Caco-2 (cell line): ENCODE results near the gene TMPRSS15. TPM values are rescaled to one million over a fixed set of nuclear protein-coding genes. Genes with fewer than 3 reads are reported as not detected.

Source experiments
- BruUV-seq: library from RNA; stranded (reverse); fragments of 400-500 nt; replicated peaks from 2 replicates; lab custom pipeline; 2021; lab: Mats Ljungman, UMichigan
- CTCF ChIA-PET: fragments of 300-600 bp; sonication (Branson Sonifier 250); formaldehyde crosslinking; loops from one replicate; lab custom pipeline; 2022; ENCODE audit warnings: antibody characterized with exemption; lab: Charles Lee
- POLR2A ChIA-PET: fragments of 300-600 bp; sonication (Branson Sonifier 250); formaldehyde crosslinking; loops from one replicate; lab custom pipeline; 2022; ENCODE audit warnings: antibody characterized with exemption; lab: Charles Lee
- DNase-seq, 2 experiments: peaks; one replicate each; pipeline versions ENCODE4 v3.0.0 to v3.0.0-alpha.2; 2020 to 2022
- H3K27me3 ChIP-seq: replicated peaks from 2 replicates; pipeline ENCODE4 v1.6.0; 2011; ENCODE audit warnings: low read length; ENCODE audit not compliant: control insufficient read depth, insufficient read depth
- H3K36me3 ChIP-seq: 2 replicates; pipeline ENCODE4 v1.5.1; 2011; ENCODE audit warnings: low read length; ENCODE audit not compliant: control insufficient read depth, insufficient read depth
- H3K4me1 ChIP-seq: fragments of 250-450 bp; sonication (Bioruptor Pico); 2 replicates; pipeline ENCODE4 v1.5.1; 2020; ENCODE audit warnings: mild to moderate bottlenecking
- H3K4me3 ChIP-seq: 2 replicates; pipeline ENCODE4 v1.5.1; 2011; ENCODE audit warnings: low read depth, mild to moderate bottlenecking, control low read depth, low read length
- H3K9me3 ChIP-seq: fragments of 250-450 bp; sonication (Bioruptor Pico); 2 replicates; pipeline ENCODE4 v1.5.1; 2020; ENCODE audit warnings: mild to moderate bottlenecking, moderate library complexity
- H3K27ac Mint-ChIP-seq: one replicate; pipeline ENCODE4 v1.8.0; 2022; ENCODE audit warnings: mixed read lengths; ENCODE audit not compliant: unreplicated experiment
- H3K27me3 Mint-ChIP-seq: one replicate; pipeline ENCODE4 v1.8.0; 2022; ENCODE audit warnings: mixed read lengths; ENCODE audit not compliant: insufficient read depth, unreplicated experiment
- H3K36me3 Mint-ChIP-seq: one replicate; pipeline ENCODE4 v1.8.0; 2022; ENCODE audit warnings: mild to moderate bottlenecking, mixed read lengths; ENCODE audit not compliant: insufficient read depth, unreplicated experiment
- H3K4me1 Mint-ChIP-seq: one replicate; pipeline ENCODE4 v1.8.0; 2022; ENCODE audit warnings: low read depth, mixed read lengths; ENCODE audit not compliant: unreplicated experiment
- H3K4me3 Mint-ChIP-seq: one replicate; pipeline ENCODE4 v1.8.0; 2022; ENCODE audit warnings: mild to moderate bottlenecking, moderate library complexity, mixed read lengths; ENCODE audit not compliant: unreplicated experiment
- H3K9me3 Mint-ChIP-seq: one replicate; pipeline ENCODE4 v1.8.0; 2022; ENCODE audit warnings: mixed read lengths; ENCODE audit not compliant: unreplicated experiment
- intact Hi-C: fragments of 100-400 bp; cut with micrococcal nuclease; formaldehyde crosslinking; loops from one replicate; pipeline ENCODE4 v1.10.0; 2022; ENCODE audit not compliant: unreplicated experiment
- total RNA-seq: library from RNA; stranded (reverse); gene quantifications from 2 replicates; pipeline ENCODE4 v1.2.3, GENCODE V29; 2022
- TF ChIP-seq, protein P1 (sequence below), 2 experiments: fragments of 200-600 bp in 1 of 2; IDR thresholded peaks; 1 replicate in 1 of 2; 2 replicates in 1 of 2; pipeline versions ENCODE4 v1.5.1 to v1.8.0; 2011 to 2022; ENCODE audit warnings: antibody characterized with exemption in 1 of 2, control low read depth in 1 of 2, inconsistent platforms in 1 of 2, low read depth in 1 of 2, low read length in 1 of 2, mild to moderate bottlenecking in 1 of 2, moderate library complexity in 1 of 2; ENCODE audit not compliant: insufficient read depth in 1 of 2, severe bottlenecking in 1 of 2, unreplicated experiment in 1 of 2

TMPRSS15 gene
- total RNA-seq, 1 experiment from 2014 or later, result not detected

DNA sequence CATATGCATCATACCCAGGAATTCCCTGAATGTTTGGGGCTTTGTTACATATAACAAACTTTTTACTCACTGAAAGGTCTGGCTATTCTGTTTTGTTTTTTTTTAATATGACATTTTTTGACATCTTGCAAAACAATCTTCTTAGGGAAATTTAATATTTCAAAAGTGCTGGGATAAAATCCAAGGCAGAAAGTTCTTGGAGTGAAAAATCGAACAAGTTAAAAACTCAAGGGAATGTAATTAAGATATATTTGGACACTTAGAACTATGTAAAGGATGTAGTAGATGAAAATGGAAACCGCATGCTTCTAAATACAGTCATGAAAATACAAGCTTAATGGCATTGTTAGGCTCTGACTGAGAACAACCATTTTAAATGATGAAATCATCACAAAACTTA is 150.4 kb downstream of the TMPRSS15 start:
- Mint-ChIP-seq H3K9me3 (no peaks in the 10 kb centered on the region), H3K27me3 (peaks cover 3% of the 10 kb centered on the region), H3K27ac (no peak overlapping the region), H3K4me1 (no peaks in the 10 kb centered on the region), H3K4me3 (no peak overlapping the region), H3K36me3 (no peaks in the 10 kb centered on the region)
- no peak for DNase-seq
- TF ChIP-seq, protein P1, sequence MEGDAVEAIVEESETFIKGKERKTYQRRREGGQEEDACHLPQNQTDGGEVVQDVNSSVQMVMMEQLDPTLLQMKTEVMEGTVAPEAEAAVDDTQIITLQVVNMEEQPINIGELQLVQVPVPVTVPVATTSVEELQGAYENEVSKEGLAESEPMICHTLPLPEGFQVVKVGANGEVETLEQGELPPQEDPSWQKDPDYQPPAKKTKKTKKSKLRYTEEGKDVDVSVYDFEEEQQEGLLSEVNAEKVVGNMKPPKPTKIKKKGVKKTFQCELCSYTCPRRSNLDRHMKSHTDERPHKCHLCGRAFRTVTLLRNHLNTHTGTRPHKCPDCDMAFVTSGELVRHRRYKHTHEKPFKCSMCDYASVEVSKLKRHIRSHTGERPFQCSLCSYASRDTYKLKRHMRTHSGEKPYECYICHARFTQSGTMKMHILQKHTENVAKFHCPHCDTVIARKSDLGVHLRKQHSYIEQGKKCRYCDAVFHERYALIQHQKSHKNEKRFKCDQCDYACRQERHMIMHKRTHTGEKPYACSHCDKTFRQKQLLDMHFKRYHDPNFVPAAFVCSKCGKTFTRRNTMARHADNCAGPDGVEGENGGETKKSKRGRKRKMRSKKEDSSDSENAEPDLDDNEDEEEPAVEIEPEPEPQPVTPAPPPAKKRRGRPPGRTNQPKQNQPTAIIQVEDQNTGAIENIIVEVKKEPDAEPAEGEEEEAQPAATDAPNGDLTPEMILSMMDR (IDR thresholded peaks at IDR 0.05; ENCODE audit: insufficient read depth in 1 of 2, low read depth in 1 of 2, low read length in 1 of 2, severe bottlenecking in 1 of 2, unreplicated experiment in 1 of 2), result no peak
- ChIA-PET POLR2A (no interaction called here), CTCF (no interaction called here)
- no peaks in the 10 kb centered on the region for H3K4me1 ChIP-seq
- no peak overlapping the region for H3K4me3 ChIP-seq
- H3K9me3 ChIP-seq, result no peaks in the 10 kb centered on the region
- H3K36me3 ChIP-seq, result no peaks in the 10 kb centered on the region
- no TSS peak for BruUV-seq
- intact Hi-C loops, result no loop called here
- no peaks in the 10 kb centered on the region for H3K27me3 ChIP-seq

DNA sequence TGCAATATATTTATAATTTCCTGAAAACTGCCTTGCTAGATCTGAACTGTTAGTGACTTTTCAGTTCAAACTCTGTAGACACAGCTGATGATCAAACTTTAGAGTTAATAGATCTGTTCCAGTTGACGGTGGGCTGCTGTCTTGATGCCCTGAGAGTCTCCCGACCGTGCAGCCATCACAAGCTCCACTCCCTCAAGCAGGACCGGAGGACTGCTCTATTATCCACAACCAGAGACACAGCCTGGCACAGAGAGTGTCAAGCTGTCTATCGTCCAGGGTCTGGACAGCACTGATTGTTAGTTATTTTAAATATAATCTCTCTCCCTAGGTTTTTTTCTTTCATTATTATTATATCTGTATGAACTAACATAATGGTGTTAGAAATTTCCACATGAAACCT is 150.9 kb downstream of the TMPRSS15 start:
- TF ChIP-seq, protein P1 (IDR thresholded peaks at IDR 0.05; ENCODE audit: insufficient read depth in 1 of 2, low read depth in 1 of 2, low read length in 1 of 2, severe bottlenecking in 1 of 2, unreplicated experiment in 1 of 2), result no peak
- Histone ChIP-seq H3K4me1 (no peaks in the 10 kb centered on the region), H3K4me3 (no peak overlapping the region), H3K9me3 (no peaks in the 10 kb centered on the region), H3K27me3 (no peaks in the 10 kb centered on the region), H3K36me3 (no peaks in the 10 kb centered on the region)
- intact Hi-C loops, result no loop called here
- H3K4me1 Mint-ChIP-seq, result no peaks in the 10 kb centered on the region
- H3K27ac Mint-ChIP-seq, result no peak overlapping the region
- ChIA-PET POLR2A (no interaction called here), CTCF (no interaction called here)
- no peak overlapping the region for H3K4me3 Mint-ChIP-seq
- no TSS peak for BruUV-seq
- no peaks in the 10 kb centered on the region for H3K9me3 Mint-ChIP-seq
- DNase-seq, result no peak
- peaks cover 3% of the 10 kb centered on the region for H3K27me3 Mint-ChIP-seq
- H3K36me3 Mint-ChIP-seq, result no peaks in the 10 kb centered on the region

DNA sequence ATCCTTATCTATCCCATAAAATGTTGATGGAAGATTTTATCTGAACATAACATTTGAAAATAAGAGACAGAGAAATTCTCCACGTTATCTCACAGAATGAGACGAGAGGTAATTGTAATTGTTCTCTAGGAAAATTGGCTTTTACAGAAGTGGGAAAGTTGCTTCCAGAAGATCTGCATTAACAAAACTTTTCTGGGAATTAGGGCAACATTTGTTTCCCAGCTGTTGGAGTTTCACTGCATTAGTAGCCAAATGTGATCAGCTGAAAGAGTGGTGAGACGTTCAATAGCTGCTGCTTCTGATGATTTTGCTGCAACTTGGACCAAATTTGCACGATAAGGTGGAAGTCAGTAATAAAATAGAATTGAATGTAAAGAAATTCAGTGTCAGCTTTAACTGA is 151.3 kb downstream of the TMPRSS15 start:
- no peaks in the 10 kb centered on the region for H3K36me3 Mint-ChIP-seq
- CTCF ChIA-PET, result no interaction called here

More for the DNA sequence above, 151.3 kb downstream of the TMPRSS15 start:
- Histone ChIP-seq H3K27me3 (no peaks in the 10 kb centered on the region), H3K4me1 (no peaks in the 10 kb centered on the region), H3K4me3 (no peak overlapping the region), H3K9me3 (no peaks in the 10 kb centered on the region), H3K36me3 (no peaks in the 10 kb centered on the region)
- DNase-seq, result no peak
- H3K27me3 Mint-ChIP-seq, result peaks cover 3% of the 10 kb centered on the region
- H3K4me3 Mint-ChIP-seq, result no peak overlapping the region
- BruUV-seq, result no TSS peak
- no peak overlapping the region for H3K27ac Mint-ChIP-seq
- POLR2A ChIA-PET, result no interaction called here
- H3K4me1 Mint-ChIP-seq, result no peaks in the 10 kb centered on the region
- TF ChIP-seq, protein P1 (IDR thresholded peaks at IDR 0.05; ENCODE audit: insufficient read depth in 1 of 2, low read depth in 1 of 2, low read length in 1 of 2, severe bottlenecking in 1 of 2, unreplicated experiment in 1 of 2), result no peak
- intact Hi-C loops, result no loop called here
- no peaks in the 10 kb centered on the region for H3K9me3 Mint-ChIP-seq
